ENCODE measurements around the gene OR10H1.

GRCh38 chr19:15860522-15860921 is 45.1 kb upstream of the OR10H1 start:
- no peak for TF ChIP-seq ZNF384 (IDR thresholded peaks at IDR 0.05)
- no peak for TF ChIP-seq BHLHE40 (IDR thresholded peaks at IDR 0.05; ENCODE audit: borderline replicate concordance)
- no peak for TF ChIP-seq NFRKB (IDR thresholded peaks at IDR 0.05)
- TF ChIP-seq PKNOX1 (IDR thresholded peaks at IDR 0.05): no peak

All from HEK293T (cell line).